DMS 273 (cell line): ENCODE data around the gene CDC34.

Experiments
- DNase-seq: peaks from one replicate; lab custom pipeline; 2025; ENCODE audit not compliant: unreplicated experiment; lab: John Stamatoyannopoulos, UW

The CDC34 gene

DNA sequence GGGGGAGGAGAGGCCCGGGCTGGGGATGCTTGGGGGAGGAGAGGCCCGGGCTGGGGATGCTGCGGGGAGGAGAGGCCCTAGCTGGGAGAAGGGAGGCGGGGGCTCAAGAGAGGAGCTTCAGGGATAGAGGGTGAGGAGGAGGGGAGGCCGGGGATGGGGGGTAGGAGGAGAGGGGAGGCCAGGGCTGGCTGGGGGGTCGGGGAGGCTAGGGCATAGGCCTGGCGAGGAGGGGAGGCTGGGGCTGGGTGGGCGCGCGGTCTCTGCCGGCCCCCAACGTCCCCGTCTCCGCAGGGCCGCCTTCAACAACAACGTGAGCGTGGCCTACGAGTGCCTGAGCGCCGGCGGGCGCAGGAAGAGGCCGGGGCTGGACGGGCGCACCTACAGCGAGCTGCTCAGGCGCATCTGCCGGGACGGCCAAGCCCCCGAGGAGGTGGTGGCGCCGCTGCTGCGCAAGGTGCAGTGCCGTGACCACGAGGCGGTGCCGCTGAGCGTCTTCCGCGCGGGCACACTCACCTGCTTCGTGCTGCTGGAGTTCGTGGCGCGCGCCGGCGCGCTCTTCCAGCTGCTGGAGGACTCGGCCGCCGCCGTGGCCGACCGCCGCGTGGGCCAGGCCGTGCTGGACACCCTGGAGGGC lies 12.8 kb upstream of the CDC34 start:
- no peak for DNase-seq

- DNase-seq = no peak
These were observed 12.1 kb upstream of the CDC34 start for GRCh38 chr19:519449-519865.

GRCh38 chr19:522726-523125 lies 8.8 kb upstream of the CDC34 start:
- no peak for DNase-seq

GRCh38 chr19:524062-524674 lies 7.4 kb upstream of the CDC34 start:
- DNase-seq = peak; percentile 55

GRCh38 chr19:525029-525428 lies 6.5 kb upstream of the CDC34 start:
- DNase-seq = no peak

DNA sequence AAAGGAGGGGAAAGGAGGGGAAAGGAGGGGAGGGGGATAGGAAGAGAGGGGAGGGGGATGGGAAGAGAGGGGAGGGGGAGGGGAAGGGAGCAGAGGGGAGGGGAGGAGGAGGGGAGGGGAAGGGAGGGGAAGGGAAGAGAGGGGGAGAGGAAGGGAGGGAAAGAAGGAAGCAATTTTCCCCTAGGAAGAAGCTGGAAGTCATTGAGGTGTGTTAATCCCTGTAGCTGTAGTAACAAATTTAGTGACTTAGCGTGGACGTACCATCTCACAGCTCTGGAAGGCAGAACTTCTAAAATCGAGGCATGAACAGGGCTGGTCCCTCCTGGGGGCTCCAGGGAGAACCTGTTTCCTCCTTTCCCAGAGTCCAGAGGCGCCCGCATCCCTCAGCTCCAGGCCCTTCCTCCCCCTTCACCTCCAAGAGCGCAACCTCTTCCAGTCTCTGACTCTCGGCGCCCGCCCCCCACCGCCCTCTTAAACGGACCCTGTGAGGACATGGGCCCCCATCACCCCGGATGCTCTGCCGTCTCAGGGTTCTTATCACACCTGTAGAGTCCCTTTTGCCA lies 5.6 kb upstream of the CDC34 start:
- no peak for DNase-seq

- no peak for DNase-seq
These were observed 1.2 kb upstream of the CDC34 start for GRCh38 chr19:530134-531008.

DNA sequence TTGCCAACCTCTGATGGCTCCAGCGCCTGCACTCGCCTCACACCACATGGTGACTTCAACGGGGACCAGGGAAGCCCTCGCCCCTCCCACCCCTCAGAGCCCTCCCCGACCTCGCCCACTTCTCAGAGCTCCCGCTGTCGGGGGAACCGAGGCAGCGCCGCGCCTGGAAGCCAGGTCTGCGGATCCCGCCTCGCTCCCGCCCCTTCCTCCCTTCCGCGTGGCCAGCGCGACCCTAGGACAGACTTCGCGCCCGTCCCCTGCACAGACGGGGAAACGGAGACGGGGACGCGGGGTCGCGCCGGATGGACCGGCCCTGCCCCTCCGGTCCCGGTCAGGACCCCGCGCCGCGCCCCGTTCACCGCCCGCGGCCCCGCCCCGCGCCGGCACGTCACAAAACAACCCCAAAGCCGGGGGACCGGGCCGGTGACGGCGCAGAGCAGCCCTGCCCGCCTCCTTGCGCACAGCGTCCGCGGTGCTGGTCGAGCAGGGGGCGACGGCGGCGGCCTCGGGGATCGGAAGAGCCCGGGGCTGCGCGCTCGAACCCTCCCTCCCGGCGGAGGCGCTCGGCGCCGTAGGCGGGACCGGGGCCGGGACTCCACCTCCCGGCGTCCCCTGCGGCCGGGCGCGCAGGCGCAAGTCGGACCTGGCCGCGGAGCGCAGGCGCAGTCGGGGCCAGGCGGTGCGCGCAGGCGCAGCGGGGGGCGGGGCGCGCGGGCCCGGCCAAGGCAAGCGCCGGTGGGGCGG lies 379 bp upstream of the CDC34 start:
- DNase-seq = peak; percentile 96

GRCh38 chr19:532561-533363 lies 1.2 kb downstream of the CDC34 start:
- DNase-seq = peak; percentile 92

DNA sequence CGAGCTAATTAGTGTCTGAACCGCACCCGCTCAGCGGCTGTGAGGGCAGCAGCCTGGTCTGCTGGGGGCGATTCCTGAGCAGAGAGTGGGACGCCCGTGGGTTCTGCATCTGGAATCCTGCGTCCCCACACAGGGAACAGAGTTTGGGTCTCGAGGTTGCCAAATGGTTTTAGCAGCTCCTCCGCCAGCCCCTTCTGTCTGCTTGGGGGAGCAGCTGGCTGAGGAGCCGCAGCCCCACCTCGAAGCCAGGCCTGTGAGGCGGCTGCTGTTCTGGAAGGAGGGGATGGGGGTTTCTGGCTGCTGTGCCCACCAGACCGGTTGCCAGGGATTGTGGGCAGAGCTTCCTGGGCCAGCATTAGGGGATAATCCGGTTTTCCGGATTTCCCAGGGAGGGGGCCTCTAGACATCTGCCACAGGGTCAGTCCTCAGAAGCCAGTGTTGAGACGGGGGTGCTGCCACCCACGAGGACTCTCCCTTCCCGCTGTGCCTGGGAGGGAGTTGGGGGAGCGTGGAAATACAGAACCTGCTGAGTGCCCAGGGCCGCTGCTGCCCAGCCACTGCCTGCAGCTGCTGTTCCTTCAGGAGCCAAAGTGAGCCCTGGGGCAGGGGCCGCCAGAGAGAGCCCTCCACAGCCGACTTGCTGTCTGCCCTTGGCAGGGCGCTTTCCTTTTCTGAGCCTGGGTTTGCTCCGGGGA lies 2.0 kb downstream of the CDC34 start:
- no peak for DNase-seq

- no peak for DNase-seq
These were observed 2.5 kb downstream of the CDC34 start for GRCh38 chr19:534088-534487.

DNA sequence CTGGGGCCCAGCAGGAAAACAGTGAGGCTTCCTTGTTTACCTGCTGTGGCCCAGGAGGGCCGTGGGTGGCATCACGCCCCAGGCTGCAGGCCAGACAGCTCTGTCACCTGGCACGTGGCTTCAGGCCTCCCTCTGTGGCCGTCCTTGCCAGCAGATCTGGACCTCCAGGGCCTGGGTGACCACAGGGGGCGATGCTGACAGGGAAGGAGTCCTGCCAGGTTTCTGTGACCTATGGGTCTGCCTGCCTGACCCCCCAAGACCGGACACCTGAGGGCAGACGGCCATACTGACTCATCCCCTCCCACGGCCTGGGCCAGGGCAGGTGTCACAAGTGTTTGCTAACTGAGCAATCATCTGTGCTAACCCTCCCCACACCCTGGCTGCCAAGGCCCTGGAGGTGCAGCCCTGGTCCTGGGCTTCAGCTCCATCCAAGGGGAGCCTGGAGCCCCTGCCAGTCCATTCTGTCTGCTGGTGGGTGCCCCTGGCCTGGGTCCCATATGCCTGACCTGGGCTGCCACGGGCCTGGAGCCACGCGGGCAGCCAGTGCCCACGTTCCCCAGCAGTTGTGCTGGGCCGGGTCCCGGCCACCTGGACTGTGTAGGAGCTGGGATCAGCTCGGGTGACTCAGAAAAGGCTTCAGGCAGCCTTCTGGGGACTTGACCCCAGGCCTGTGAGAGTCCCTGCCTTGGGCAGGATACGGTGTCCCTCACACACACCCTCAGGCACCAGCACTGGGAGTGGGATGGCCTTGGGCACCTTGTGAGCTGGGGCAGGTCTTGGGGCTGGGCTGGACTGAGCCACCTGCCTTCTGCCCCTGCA lies 3.7 kb downstream of the CDC34 start:
- DNase-seq = no peak

GRCh38 chr19:536031-536880 lies 4.7 kb downstream of the CDC34 start:
- no peak for DNase-seq

GRCh38 chr19:536881-537404 lies 5.4 kb downstream of the CDC34 start:
- no peak for DNase-seq

DNA sequence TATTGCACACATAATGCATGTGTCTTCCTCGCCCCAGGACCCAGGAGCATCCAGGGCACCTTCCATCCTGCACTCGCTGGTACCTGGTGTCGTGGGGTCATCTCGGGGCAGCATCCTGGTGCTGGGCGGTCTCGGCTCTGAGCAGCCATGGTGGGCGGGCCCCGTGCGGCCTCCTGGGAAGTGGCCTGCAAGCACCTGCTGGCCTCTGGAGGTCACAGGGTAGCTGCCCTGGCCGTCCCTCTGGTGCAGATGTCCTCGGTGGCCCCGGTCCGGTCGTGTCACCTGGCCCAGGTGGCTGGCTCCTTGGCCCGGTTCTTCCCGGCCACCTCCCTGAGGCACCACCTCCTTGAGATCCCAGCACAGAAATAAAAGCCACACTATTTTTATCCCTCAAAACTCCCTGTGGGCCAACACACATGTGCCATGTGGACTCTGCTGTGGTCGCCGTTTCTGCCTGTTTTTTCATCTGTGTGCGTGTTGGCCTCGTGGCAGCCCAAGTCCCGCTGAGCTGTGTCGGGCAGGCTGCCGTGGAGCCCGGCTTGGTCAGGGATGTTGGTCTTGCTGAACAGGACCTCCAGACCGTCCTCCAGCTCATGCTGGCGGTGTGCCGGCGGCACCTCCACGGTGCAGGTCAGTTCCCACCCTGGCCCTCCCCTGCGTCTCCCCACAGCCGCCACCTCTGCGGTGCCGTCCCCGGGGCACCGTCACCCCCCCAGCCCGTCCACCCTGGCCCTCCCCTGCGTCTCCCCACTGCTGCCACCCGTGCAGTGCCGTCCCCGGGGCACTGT lies 7.3 kb downstream of the CDC34 start:
- DNase-seq = no peak

DNA sequence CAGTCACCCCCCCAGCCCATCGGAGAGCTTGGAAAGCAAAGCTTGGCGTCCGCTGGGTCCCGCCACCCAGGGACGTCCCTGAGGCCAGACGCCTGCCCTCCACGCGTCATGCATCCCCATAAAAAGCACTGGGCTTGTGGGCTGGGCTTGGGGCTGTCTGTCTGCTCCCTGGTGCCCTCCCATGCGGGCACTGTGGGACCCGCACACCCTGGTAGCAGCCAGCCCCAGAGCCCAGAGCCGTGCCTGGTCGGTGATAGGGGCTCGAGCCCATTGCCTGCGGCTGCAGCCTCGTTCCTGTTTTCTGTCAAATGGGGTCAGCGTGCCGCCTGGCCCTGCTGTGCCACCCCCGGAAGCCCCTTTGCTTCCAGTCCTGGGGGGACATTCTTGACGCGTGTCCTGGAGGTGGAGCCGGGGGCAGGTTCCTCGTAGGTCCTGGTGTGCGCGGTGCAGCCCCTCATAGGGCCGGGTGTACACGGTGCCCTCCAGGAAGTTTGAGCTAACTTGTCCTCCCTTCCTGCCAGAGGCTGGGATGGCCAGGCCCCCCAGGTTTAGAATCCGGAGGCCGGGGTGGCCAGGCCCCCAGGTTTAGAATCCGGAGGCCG lies 8.0 kb downstream of the CDC34 start:
- DNase-seq = no peak
